ENCODE data around the gene MAPKBP1. TPM values are rescaled to one million over a fixed set of nuclear protein-coding genes. Genes with fewer than 3 reads are reported as not detected.

MAPKBP1 gene
- total and polyA plus RNA-seq, 9 of the 15 experiments (the other 6 are each of a cell fraction or from before 2014, with no cell fraction given) = 0.15 to 9.5 (median 4.5) TPM

DNA sequence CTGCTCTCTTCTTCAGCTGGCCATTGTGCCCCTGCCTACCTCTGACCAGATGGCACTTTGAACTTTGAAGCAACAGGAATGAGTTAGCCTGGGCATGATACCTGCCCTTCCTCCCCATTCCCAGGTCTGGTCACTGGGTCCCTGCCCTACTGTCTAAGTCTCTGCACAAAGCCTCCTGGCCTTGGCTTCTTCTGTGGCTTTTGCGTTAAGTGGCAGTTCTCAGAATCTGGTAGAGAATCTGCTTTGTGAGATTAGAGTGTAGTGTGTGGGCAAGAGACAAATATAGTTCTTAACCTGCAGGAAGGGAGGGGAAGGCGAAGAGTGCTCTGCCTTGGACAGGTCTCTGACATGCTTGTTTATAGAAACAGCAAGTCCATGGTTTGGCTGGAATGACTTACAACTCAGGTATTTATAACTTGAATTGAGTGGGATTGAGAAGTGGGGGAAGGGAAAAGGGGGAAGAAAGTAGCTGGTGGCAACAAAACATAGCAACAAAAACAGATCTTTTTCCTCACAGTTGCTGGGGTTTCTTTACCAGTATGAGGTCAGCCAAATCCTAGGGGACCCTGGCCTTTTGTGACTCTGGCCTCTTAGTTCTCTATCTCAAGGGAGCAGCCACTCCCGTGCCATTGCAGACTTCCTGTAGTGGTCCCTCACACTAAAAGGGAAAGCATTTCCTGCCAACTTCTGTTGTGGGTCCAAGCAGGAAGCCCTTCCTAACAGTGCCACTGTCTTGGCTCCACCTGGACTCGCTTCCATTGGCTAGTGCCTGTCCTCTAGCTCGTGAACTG is 16.7 kb downstream of the MAPKBP1 start (continued):
- TF ChIP-seq, protein P1, sequence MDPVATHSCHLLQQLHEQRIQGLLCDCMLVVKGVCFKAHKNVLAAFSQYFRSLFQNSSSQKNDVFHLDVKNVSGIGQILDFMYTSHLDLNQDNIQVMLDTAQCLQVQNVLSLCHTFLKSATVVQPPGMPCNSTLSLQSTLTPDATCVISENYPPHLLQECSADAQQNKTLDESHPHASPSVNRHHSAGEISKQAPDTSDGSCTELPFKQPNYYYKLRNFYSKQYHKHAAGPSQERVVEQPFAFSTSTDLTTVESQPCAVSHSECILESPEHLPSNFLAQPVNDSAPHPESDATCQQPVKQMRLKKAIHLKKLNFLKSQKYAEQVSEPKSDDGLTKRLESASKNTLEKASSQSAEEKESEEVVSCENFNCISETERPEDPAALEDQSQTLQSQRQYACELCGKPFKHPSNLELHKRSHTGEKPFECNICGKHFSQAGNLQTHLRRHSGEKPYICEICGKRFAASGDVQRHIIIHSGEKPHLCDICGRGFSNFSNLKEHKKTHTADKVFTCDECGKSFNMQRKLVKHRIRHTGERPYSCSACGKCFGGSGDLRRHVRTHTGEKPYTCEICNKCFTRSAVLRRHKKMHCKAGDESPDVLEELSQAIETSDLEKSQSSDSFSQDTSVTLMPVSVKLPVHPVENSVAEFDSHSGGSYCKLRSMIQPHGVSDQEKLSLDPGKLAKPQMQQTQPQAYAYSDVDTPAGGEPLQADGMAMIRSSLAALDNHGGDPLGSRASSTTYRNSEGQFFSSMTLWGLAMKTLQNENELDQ (CRISPR knock-in tag; IDR thresholded peaks at IDR 0.05; ENCODE audit: borderline replicate concordance) = no peak
- TF ChIP-seq MBD2 (IDR thresholded peaks at IDR 0.05; ENCODE audit: borderline replicate concordance, low read depth) = peak; percentile 41; the same call in 1 of the 2 replicates
- TF ChIP-seq PML (IDR thresholded peaks at IDR 0.05; ENCODE audit: low read length) = peak; percentile 61; the same call in 1 of the 2 replicates
- TF ChIP-seq SIRT6 (IDR thresholded peaks at IDR 0.05; ENCODE audit: low read depth, low read length) = no peak
- no peak for TF ChIP-seq IRF9 (tag; IDR thresholded peaks at IDR 0.05)
- no peak for TF ChIP-seq GABPA (tag; conservative IDR thresholded peaks at IDR 0.05; ENCODE audit: low read depth)
- TF ChIP-seq KLF16 (IDR thresholded peaks at IDR 0.05) = 0 out of 2 replicates have a peak, but pooled peaks have one; percentile 35
- no peak for TF ChIP-seq ZNF583 (CRISPR knock-in tag; IDR thresholded peaks at IDR 0.05)
- TF ChIP-seq UBTF (IDR thresholded peaks at IDR 0.05; ENCODE audit: borderline replicate concordance in 1 of 2, low read depth in 2 of 2, low read length in 2 of 2) = 0 out of 4 replicates have a peak, but pooled peaks of 1 of the 2 experiments have one; percentile 36
- no peak for TF ChIP-seq KDM5B (IDR thresholded peaks at IDR 0.05; ENCODE audit: insufficient replicate concordance, low read depth, low read length)
- TF ChIP-seq ATF7 (IDR thresholded peaks at IDR 0.05) = 0 out of 2 replicates have a peak, but pooled peaks have one; percentile 12
- TF ChIP-seq, protein P2, sequence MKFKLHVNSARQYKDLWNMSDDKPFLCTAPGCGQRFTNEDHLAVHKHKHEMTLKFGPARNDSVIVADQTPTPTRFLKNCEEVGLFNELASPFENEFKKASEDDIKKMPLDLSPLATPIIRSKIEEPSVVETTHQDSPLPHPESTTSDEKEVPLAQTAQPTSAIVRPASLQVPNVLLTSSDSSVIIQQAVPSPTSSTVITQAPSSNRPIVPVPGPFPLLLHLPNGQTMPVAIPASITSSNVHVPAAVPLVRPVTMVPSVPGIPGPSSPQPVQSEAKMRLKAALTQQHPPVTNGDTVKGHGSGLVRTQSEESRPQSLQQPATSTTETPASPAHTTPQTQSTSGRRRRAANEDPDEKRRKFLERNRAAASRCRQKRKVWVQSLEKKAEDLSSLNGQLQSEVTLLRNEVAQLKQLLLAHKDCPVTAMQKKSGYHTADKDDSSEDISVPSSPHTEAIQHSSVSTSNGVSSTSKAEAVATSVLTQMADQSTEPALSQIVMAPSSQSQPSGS (CRISPR knock-in tag; IDR thresholded peaks at IDR 0.05) = no peak
- no peak for TF ChIP-seq FOXP1 (CRISPR knock-in tag; IDR thresholded peaks at IDR 0.05)
- peak; percentile 59; the same call in 1 of the 2 replicates for TF ChIP-seq GATAD2A (IDR thresholded peaks at IDR 0.05)
- TF ChIP-seq HDAC1 (IDR thresholded peaks at IDR 0.05) = peak in 1 of 2 experiments; percentile 54; a peak in 1 of 4 replicates
- no peak for TF ChIP-seq VEZF1 (CRISPR knock-in tag; IDR thresholded peaks at IDR 0.05)
- peak; percentile 73; the same call in 1 of the 2 replicates for TF ChIP-seq MEF2D (tag; conservative IDR thresholded peaks at IDR 0.05; ENCODE audit: low read depth)

All from K562 (cell line).